ENCODE results near the gene ZC3H11A. TPM values are rescaled to one million over a fixed set of nuclear protein-coding genes. Genes with fewer than 3 reads are reported as not detected.

The ZC3H11A gene
- total RNA-seq, 1 experiment from 2014 or later = 95.9 TPM

DNA sequence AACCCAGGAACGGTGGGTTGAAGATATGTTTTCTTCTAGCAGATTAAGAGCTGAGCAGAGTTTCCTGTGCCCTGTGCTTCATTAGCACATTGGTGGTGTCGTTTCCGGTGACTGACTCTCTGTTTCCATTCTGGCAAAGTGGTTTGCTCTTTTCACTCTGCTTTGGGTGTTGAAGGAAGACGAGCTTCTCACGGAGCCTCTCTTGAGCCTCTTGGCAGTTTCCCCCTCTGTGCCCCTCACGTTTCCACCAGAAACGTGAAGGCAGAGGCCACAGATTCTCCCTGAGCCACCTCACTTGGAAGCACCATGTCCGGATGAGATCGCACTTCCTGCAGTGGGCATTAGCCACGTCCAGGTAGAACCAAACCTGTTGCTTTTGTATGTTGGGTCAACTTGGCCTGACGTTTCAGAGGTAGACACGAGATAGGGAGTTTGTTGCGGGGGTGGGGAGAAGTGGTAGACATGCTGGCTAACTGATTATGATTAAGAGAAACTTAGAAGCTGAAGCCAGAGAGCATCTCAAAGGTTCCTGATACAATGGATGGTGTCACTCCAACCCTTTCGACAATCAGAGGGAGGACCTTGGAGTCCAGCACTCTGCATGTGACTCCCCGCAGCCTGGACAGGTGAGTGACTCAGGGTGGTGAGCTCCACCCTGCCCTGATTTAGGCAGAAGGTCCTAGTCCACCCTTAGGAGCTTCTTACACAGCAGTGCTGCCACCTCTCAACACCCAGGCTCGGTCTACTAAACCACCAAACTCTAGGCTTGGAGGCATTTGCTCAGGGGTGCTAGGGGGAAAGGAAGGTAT lies 30.2 kb upstream of the ZC3H11A start, which contains the start of gene LAX1:
TSS of gene LAX1 (plus strand) at position 155 of the 809 bp plus-strand sequence. CDS start at position 538, 383 bp downstream.
- Histone ChIP-seq H2AK5ac (ENCODE audit: insufficient read length, low read length) (no peak within 1 kb of the TSS), H4K8ac (replicated peaks; ENCODE audit: insufficient read length, low read depth, low read length) (no peak within 1 kb of the TSS), H3K79me1 (ENCODE audit: insufficient read depth, low read depth, low read length, poor library complexity, severe bottlenecking) (no peaks in the 10 kb centered on the region), H3K4me1 (ENCODE audit: insufficient read depth, low read length) (no peaks in the 10 kb centered on the region), H3K4ac (ENCODE audit: low read depth, low read length) (no peak within 1 kb of the TSS), H3K4me2 (ENCODE audit: insufficient read depth, insufficient read length, low read length) (no peak within 1 kb of the TSS), H4K5ac (ENCODE audit: insufficient read length, low read depth, low read length) (no peak within 1 kb of the TSS), H2BK12ac (ENCODE audit: insufficient read length, low read depth, low read length) (no peak within 1 kb of the TSS), H3K23me2 (ENCODE audit: insufficient read length, low read depth, low read length, poor library complexity, severe bottlenecking) (no peaks in the 10 kb centered on the region), H3K23ac (ENCODE audit: insufficient read length, low read depth, low read length) (no peak within 1 kb of the TSS), H4K91ac (ENCODE audit: insufficient read length, low read depth, low read length) (no peak within 1 kb of the TSS), H3K18ac (ENCODE audit: insufficient read length, low read depth, low read length) (no peak within 1 kb of the TSS), H3K56ac (ENCODE audit: insufficient read length, low read depth, low read length) (no peak within 1 kb of the TSS), H3K14ac (ENCODE audit: insufficient read depth, low read length) (no peak within 1 kb of the TSS), H3T11ph (ENCODE audit: low read length) (no peak within 1 kb of the TSS), H2BK20ac (ENCODE audit: low read depth, low read length, poor library complexity, severe bottlenecking) (no peak within 1 kb of the TSS), H2AFZ (ENCODE audit: low read length) (no peak within 1 kb of the TSS), H2BK120ac (ENCODE audit: low read depth, low read length, poor library complexity, severe bottlenecking) (no peak within 1 kb of the TSS), H3K27ac (ENCODE audit: insufficient read length, low read depth, low read length) (no peak within 1 kb of the TSS), H3K9me3 (ENCODE audit: control insufficient read depth, low read depth, low read length) (no peaks in the 10 kb centered on the region), H4K20me1 (ENCODE audit: control insufficient read depth, insufficient read depth, insufficient read length) (no peaks in the 10 kb centered on the region), H2BK5ac (ENCODE audit: insufficient read length, low read length) (no peak within 1 kb of the TSS), H3K79me2 (ENCODE audit: insufficient read depth, low read length) (no peaks in the 10 kb centered on the region), H3K9ac (ENCODE audit: extremely low read depth, insufficient read length, low read length) (no peak within 1 kb of the TSS), H2BK15ac (ENCODE audit: low read depth, low read length) (no peak within 1 kb of the TSS), H3K27me3 (ENCODE audit: insufficient read depth, low read length) (no peaks in the 10 kb centered on the region)
- TF ChIP-seq CTCF (conservative IDR thresholded peaks at IDR 0.05) = no peak
- no peaks in the 10 kb centered on the region for H3K27me3 Mint-ChIP-seq (ENCODE audit: low read depth)
- H3K9me3 Mint-ChIP-seq = no peaks in the 10 kb centered on the region
- no peaks in the 10 kb centered on the region for H3K36me3 Mint-ChIP-seq (ENCODE audit: insufficient read depth in 1 of 3, low read depth in 3 of 3)
- peak within 1 kb of the TSS in 1 of 3 experiments; percentile 79; a peak in 1 of 7 replicates for H3K27ac Mint-ChIP-seq
- peaks cover 4% of the 10 kb centered on the region in 2 experiments; a peak in 2 of 4 replicates for H3K4me1 Mint-ChIP-seq
- no peak within 1 kb of the TSS for H3K4me3 Mint-ChIP-seq
- no CpG with 5 or more reads among the region's 16 CpGs for WGBS (ENCODE audit: extremely low coverage, insufficient read length, low lambda C conversion rate)
- no peak for DNase-seq

Measured in H9 (cell line).